ENCODE data around the gene HYAL2.
A peak's percentile ranks its signal among the peaks of the same experiment; 100 is the strongest.

Gene HYAL2

DNA sequence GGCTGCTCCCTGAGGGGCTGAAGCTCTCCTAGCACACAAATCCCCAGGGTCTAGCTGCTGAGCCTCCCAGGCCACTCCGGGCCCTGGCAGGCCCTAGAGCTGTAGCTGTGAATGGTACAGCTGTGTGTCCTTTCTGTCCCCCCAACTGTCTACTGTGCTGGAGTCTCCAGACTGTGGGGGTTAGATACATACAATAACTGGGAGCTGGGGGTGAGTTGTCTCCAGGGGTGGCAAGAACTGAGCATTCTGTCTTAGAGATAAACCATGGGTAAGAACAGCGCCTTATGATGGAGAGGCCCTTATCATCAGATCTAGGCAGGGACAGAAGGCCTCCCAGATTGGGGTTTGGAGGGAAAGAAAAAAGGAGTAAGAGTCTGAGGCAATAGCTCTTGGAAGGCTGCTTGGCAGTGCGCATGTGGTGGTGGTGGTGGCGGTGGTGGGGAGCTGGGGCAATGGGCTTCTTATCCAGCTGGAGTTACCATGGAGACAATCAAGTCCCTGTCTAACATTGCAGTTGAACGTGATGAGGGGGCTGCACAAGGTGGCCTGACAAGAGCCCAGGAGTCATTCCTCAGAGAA, 31.7 kb upstream of the HYAL2 start:
- CTCF ChIA-PET, result interaction anchor here (0.6 to 1.0 kb wide), 3 partner anchors 88 to 798 kb away, joined by 3 to 4 read pairs (median 3); no protein-coding TSS in a partner anchor
- Histone ChIP-seq H3K27ac (ENCODE audit: extremely low read depth, low read depth, low read length) (no peak overlapping the region), H3K36me3 (ENCODE audit: control insufficient read depth in 2 of 2, insufficient read depth in 1 of 2, low read length in 2 of 2) (peaks cover 0 to 64% of the 10 kb centered on the region in 2 experiments; a peak in 1 of 3 replicates), H3K9me3 (ENCODE audit: control insufficient read depth, insufficient read depth, low read depth, low read length) (no peaks in the 10 kb centered on the region), H3K4me1 (ENCODE audit: control insufficient read depth, insufficient read depth, low read length) (no peaks in the 10 kb centered on the region), H3K4me3 (ENCODE audit: low read depth, low read length) (no peak overlapping the region)
- POLR2A ChIA-PET, result interaction anchor here (3.1 kb wide), 1 partner anchor 17 kb away, joined by 23 read pairs; no protein-coding TSS in a partner anchor
- TF ChIP-seq ZSCAN30 (tag by site-specific recombination; IDR thresholded peaks at IDR 0.05) (no peak), GLI2 (tag by site-specific recombination; IDR thresholded peaks at IDR 0.05; ENCODE audit: borderline replicate concordance, low read depth) (no peak), GLIS1 (tag by site-specific recombination; IDR thresholded peaks at IDR 0.05) (peak; percentile 92), ZNF792 (tag by site-specific recombination; IDR thresholded peaks at IDR 0.05) (no peak), ZNF274 (IDR thresholded peaks at IDR 0.05; ENCODE audit: low read length) (no peak), ZNF274 (tag by site-specific recombination; IDR thresholded peaks at IDR 0.05; ENCODE audit: borderline replicate concordance) (no peak)
- TF ChIP-seq, protein P1, sequence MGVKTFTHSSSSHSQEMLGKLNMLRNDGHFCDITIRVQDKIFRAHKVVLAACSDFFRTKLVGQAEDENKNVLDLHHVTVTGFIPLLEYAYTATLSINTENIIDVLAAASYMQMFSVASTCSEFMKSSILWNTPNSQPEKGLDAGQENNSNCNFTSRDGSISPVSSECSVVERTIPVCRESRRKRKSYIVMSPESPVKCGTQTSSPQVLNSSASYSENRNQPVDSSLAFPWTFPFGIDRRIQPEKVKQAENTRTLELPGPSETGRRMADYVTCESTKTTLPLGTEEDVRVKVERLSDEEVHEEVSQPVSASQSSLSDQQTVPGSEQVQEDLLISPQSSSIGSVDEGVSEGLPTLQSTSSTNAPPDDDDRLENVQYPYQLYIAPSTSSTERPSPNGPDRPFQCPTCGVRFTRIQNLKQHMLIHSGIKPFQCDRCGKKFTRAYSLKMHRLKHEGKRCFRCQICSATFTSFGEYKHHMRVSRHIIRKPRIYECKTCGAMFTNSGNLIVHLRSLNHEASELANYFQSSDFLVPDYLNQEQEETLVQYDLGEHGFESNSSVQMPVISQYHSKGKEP (tag by site-specific recombination; IDR thresholded peaks at IDR 0.05), result no peak
- TF ChIP-seq, protein P2, sequence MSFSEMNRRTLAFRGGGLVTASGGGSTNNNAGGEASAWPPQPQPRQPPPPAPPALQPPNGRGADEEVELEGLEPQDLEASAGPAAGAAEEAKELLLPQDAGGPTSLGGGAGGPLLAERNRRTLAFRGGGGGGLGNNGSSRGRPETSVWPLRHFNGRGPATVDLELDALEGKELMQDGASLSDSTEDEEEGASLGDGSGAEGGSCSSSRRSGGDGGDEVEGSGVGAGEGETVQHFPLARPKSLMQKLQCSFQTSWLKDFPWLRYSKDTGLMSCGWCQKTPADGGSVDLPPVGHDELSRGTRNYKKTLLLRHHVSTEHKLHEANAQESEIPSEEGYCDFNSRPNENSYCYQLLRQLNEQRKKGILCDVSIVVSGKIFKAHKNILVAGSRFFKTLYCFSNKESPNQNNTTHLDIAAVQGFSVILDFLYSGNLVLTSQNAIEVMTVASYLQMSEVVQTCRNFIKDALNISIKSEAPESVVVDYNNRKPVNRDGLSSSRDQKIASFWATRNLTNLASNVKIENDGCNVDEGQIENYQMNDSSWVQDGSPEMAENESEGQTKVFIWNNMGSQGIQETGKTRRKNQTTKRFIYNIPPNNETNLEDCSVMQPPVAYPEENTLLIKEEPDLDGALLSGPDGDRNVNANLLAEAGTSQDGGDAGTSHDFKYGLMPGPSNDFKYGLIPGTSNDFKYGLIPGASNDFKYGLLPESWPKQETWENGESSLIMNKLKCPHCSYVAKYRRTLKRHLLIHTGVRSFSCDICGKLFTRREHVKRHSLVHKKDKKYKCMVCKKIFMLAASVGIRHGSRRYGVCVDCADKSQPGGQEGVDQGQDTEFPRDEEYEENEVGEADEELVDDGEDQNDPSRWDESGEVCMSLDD (tag by site-specific recombination; IDR thresholded peaks at IDR 0.05), result no peak

DNA sequence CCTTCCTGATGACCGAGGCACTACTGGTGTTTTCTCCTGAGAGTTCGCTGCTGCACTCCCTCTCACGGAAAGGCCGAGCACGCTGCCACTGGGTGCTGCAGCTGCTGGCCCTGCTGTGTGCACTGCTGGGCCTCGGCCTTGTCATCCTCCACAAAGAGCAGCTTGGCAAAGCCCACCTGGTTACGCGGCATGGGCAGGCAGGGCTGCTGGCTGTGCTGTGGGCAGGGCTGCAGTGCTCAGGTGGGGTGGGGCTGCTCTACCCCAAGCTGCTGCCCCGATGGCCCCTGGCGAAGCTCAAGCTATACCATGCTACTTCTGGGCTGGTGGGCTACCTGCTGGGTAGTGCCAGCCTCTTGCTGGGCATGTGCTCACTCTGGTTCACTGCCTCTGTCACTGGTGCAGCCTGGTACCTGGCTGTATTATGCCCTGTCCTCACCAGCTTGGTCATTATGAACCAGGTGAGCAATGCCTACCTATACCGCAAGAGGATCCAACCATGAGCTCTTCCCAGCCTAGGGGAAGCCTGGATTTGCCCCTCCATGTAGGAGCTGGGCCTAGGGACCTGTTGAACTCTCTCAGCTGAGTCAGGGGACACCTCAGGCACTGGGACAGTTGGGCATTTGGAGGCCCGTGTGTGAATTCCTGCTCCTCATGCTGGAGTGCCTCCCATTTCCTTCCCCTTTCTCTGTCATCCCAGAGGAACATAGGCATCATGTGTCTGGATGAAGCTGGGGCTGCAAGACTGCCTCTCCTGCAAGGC, 30.9 kb upstream of the HYAL2 start:
- H3K4me3 ChIP-seq (ENCODE audit: low read depth, low read length), result no peak overlapping the region
- no peak overlapping the region; the same call in 1 of the 2 replicates for H3K27ac ChIP-seq (ENCODE audit: extremely low read depth, low read depth, low read length)
- ChIA-PET POLR2A (interaction anchor here (0.7 to 3.1 kb wide), 6 partner anchors 9 to 630 kb away, joined by 3 to 23 read pairs (median 4); partner anchors contain the start of genes GMPPB, HEMK1, HYAL3 and NAA80), CTCF (interaction anchor here (0.7 to 1.0 kb wide), 3 partner anchors 9 to 196 kb away, joined by 3 to 5 read pairs (median 4); no protein-coding TSS in a partner anchor)
- no peaks in the 10 kb centered on the region for H3K4me1 ChIP-seq (ENCODE audit: control insufficient read depth, insufficient read depth, low read length)
- H3K9me3 ChIP-seq (ENCODE audit: control insufficient read depth, insufficient read depth, low read depth, low read length), result no peaks in the 10 kb centered on the region
- peaks cover 0 to 69% of the 10 kb centered on the region in 2 experiments; a peak in 1 of 3 replicates for H3K36me3 ChIP-seq (ENCODE audit: control insufficient read depth in 2 of 2, insufficient read depth in 1 of 2, low read length in 2 of 2)
- TF ChIP-seq ZFHX2 (tag by site-specific recombination; conservative IDR thresholded peaks at IDR 0.05) (no peak), ZNF416 (tag by site-specific recombination; IDR thresholded peaks at IDR 0.05) (no peak), ZNF112 (tag by site-specific recombination; IDR thresholded peaks at IDR 0.05) (no peak), ZXDB (tag by site-specific recombination; IDR thresholded peaks at IDR 0.05) (no peak), ZNF658 (tag by site-specific recombination; IDR thresholded peaks at IDR 0.05) (no peak), SETDB1 (IDR thresholded peaks at IDR 0.05; ENCODE audit: insufficient read length, low read length) (no peak), SCRT2 (tag by site-specific recombination; IDR thresholded peaks at IDR 0.05) (peak; percentile 81), GLIS2 (tag by site-specific recombination; IDR thresholded peaks at IDR 0.05) (0 out of 2 replicates have a peak, but pooled peaks have one; percentile 22), SCRT1 (tag by site-specific recombination; IDR thresholded peaks at IDR 0.05; ENCODE audit: borderline replicate concordance) (peak; percentile 76; the same call in 1 of the 2 replicates), ZNF585B (tag by site-specific recombination; IDR thresholded peaks at IDR 0.05) (no peak), YY2 (tag by site-specific recombination; IDR thresholded peaks at IDR 0.05) (no peak), ZNF555 (tag by site-specific recombination; conservative IDR thresholded peaks at IDR 0.05) (no peak), ZNF785 (tag by site-specific recombination; IDR thresholded peaks at IDR 0.05) (no peak), ZNF837 (tag by site-specific recombination; IDR thresholded peaks at IDR 0.05) (no peak), ZNF24 (tag by site-specific recombination; IDR thresholded peaks at IDR 0.05) (no peak), OSR2 (tag by site-specific recombination; IDR thresholded peaks at IDR 0.05) (no peak), SALL2 (tag by site-specific recombination; IDR thresholded peaks at IDR 0.05; ENCODE audit: borderline replicate concordance) (no peak)
- TF ChIP-seq, protein P3, sequence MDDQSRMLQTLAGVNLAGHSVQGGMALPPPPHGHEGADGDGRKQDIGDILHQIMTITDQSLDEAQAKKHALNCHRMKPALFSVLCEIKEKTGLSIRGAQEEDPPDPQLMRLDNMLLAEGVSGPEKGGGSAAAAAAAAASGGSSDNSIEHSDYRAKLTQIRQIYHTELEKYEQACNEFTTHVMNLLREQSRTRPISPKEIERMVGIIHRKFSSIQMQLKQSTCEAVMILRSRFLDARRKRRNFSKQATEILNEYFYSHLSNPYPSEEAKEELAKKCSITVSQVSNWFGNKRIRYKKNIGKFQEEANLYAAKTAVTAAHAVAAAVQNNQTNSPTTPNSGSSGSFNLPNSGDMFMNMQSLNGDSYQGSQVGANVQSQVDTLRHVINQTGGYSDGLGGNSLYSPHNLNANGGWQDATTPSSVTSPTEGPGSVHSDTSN (CRISPR knock-in tag; IDR thresholded peaks at IDR 0.05), result no peak
- TF ChIP-seq, protein P4, sequence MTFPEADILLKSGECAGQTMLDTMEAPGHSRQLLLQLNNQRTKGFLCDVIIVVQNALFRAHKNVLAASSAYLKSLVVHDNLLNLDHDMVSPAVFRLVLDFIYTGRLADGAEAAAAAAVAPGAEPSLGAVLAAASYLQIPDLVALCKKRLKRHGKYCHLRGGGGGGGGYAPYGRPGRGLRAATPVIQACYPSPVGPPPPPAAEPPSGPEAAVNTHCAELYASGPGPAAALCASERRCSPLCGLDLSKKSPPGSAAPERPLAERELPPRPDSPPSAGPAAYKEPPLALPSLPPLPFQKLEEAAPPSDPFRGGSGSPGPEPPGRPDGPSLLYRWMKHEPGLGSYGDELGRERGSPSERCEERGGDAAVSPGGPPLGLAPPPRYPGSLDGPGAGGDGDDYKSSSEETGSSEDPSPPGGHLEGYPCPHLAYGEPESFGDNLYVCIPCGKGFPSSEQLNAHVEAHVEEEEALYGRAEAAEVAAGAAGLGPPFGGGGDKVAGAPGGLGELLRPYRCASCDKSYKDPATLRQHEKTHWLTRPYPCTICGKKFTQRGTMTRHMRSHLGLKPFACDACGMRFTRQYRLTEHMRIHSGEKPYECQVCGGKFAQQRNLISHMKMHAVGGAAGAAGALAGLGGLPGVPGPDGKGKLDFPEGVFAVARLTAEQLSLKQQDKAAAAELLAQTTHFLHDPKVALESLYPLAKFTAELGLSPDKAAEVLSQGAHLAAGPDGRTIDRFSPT (tag by site-specific recombination; IDR thresholded peaks at IDR 0.05), result peak; percentile 49; the same call in 1 of the 2 replicates
